SK-N-SH treated with all-trans-retinoic acid at 6 μM for 48 hours (cell line): ENCODE measurements around the gene CSGALNACT2.

Experiments used
- ATAC-seq: fragments of 200-7000 bp; cut with Tn5 transposase; 3 replicates; pipeline ENCODE4 v1.9.1; 2020; ENCODE audit warnings: mild to moderate bottlenecking, moderate library complexity
- ARNTL ChIP-seq: fragments of 450-650 bp; formaldehyde crosslinking; IDR thresholded peaks from 2 replicates; pipeline ENCODE4 v1.5.0; 2020; ENCODE audit warnings: low read depth, mild to moderate bottlenecking, moderate library complexity, borderline replicate concordance
- BACH2 ChIP-seq: fragments of 250-450 bp; sonication (Bioruptor Pico); IDR thresholded peaks from 2 replicates; pipeline ENCODE4 v1.9.0; 2021; ENCODE audit warnings: mild to moderate bottlenecking, borderline replicate concordance
- ESRRG ChIP-seq: fragments of 250-450 bp; sonication (Bioruptor Pico); IDR thresholded peaks from 2 replicates; pipeline ENCODE4 v1.6.1; 2021; ENCODE audit warnings: mild to moderate bottlenecking
- ISL1 ChIP-seq: fragments of 250-450 bp; sonication (Bioruptor Pico); IDR thresholded peaks from 2 replicates; pipeline ENCODE4 v2.1.2; 2022; ENCODE audit warnings: mild to moderate bottlenecking, moderate library complexity
- OSR1 ChIP-seq: fragments of 250-450 bp; sonication (Bioruptor Pico); IDR thresholded peaks from 2 replicates; pipeline ENCODE4 v1.8.0; 2022; ENCODE audit warnings: moderate library complexity, mild to moderate bottlenecking, inconsistent platforms
- RARB ChIP-seq: fragments of 250-450 bp; sonication (Bioruptor Pico); IDR thresholded peaks from 2 replicates; pipeline ENCODE4 v1.8.0; 2021; ENCODE audit warnings: mild to moderate bottlenecking, moderate library complexity
- SNAI2 ChIP-seq: fragments of 250-450 bp; sonication (Bioruptor Pico); IDR thresholded peaks from 2 replicates; pipeline ENCODE4 v1.5.0; 2020; ENCODE audit warnings: mild to moderate bottlenecking, moderate library complexity
- TCF4 ChIP-seq: fragments of 250-450 bp; sonication (Bioruptor Pico); IDR thresholded peaks from 2 replicates; pipeline ENCODE4 v1.8.0; 2021; ENCODE audit warnings: mild to moderate bottlenecking, moderate library complexity, borderline replicate concordance
- ZC3H10 ChIP-seq: fragments of 250-450 bp; sonication (Bioruptor Pico); IDR thresholded peaks from 2 replicates; pipeline ENCODE4 v1.5.1; 2021; ENCODE audit warnings: mild to moderate bottlenecking, moderate library complexity
- ZFP3 ChIP-seq: fragments of 250-450 bp; sonication (Bioruptor Pico); IDR thresholded peaks from 2 replicates; pipeline ENCODE4 v1.5.0; 2020; ENCODE audit warnings: mild to moderate bottlenecking, moderate library complexity
- ZNF565 ChIP-seq: fragments of 450-650 bp; formaldehyde crosslinking; conservative IDR thresholded peaks from 2 replicates; pipeline ENCODE4 v1.5.0; 2020; ENCODE audit warnings: low read depth, mild to moderate bottlenecking, moderate library complexity
- ZNF8 ChIP-seq: fragments of 450-650 bp; formaldehyde crosslinking; IDR thresholded peaks from 2 replicates; pipeline ENCODE4 v1.5.0; 2020; ENCODE audit warnings: mild to moderate bottlenecking, moderate library complexity
- TF ChIP-seq, protein P1 (sequence below): fragments of 250-450 bp; sonication (Bioruptor Pico); IDR thresholded peaks from 2 replicates; pipeline ENCODE4 v1.8.0; 2021; ENCODE audit warnings: low read depth, mild to moderate bottlenecking, moderate library complexity, borderline replicate concordance
- TF ChIP-seq, protein P2 (sequence below): fragments of 250-450 bp; sonication (Bioruptor Pico); IDR thresholded peaks from 2 replicates; pipeline ENCODE4 v1.8.0; 2020; ENCODE audit warnings: mild to moderate bottlenecking, moderate library complexity, borderline replicate concordance
- TF ChIP-seq, protein P3 (sequence below): fragments of 250-450 bp; sonication (Bioruptor Pico); IDR thresholded peaks from 2 replicates; pipeline ENCODE4 v1.5.0; 2020; ENCODE audit warnings: mild to moderate bottlenecking, moderate library complexity
- TF ChIP-seq, protein P4 (sequence below): fragments of 250-450 bp; sonication (Bioruptor Pico); IDR thresholded peaks from 2 replicates; pipeline ENCODE4 v1.5.1; 2020; ENCODE audit warnings: low read depth, mild to moderate bottlenecking, moderate library complexity
- TF ChIP-seq, protein P5 (sequence below): fragments of 250-450 bp; sonication (Bioruptor Pico); IDR thresholded peaks from 2 replicates; pipeline ENCODE4 v1.5.1; 2021; ENCODE audit warnings: mild to moderate bottlenecking, moderate library complexity

Gene CSGALNACT2

DNA sequence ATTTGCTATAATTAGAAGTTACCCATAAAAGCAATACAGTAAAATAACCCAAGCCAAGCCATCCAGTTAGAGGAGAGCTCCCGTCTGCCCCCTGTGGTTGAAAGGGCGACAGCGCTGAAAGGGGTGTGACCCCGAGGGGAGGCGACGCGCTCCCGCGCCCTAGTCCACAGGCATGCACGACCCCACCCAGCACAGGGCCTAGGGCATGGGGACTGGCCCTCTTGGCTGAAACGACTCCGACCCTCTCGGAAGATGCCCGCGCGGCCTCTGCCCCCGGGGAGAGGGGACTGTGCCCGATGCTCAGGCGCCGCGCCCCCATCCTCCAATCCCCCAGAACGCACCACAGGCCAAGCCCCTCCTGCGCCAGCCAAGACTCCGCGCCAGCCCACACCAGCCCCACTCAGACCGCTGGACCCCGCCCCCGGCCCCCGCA is 64.0 kb downstream of the CSGALNACT2 start:
- no peak for ATAC-seq
- TF ChIP-seq, protein P1, sequence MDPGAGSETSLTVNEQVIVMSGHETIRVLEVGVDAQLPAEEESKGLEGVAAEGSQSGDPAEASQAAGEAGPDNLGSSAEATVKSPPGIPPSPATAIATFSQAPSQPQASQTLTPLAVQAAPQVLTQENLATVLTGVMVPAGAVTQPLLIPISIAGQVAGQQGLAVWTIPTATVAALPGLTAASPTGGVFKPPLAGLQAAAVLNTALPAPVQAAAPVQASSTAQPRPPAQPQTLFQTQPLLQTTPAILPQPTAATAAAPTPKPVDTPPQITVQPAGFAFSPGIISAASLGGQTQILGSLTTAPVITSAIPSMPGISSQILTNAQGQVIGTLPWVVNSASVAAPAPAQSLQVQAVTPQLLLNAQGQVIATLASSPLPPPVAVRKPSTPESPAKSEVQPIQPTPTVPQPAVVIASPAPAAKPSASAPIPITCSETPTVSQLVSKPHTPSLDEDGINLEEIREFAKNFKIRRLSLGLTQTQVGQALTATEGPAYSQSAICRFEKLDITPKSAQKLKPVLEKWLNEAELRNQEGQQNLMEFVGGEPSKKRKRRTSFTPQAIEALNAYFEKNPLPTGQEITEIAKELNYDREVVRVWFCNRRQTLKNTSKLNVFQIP (CRISPR knock-in tag), result no peak
- TF ChIP-seq RARB (CRISPR knock-in tag) (no peak), TCF4 (no peak), ARNTL (CRISPR knock-in tag) (no peak), BACH2 (no peak), ESRRG (CRISPR knock-in tag) (no peak), SNAI2 (CRISPR knock-in tag) (no peak)
- TF ChIP-seq, protein P2, sequence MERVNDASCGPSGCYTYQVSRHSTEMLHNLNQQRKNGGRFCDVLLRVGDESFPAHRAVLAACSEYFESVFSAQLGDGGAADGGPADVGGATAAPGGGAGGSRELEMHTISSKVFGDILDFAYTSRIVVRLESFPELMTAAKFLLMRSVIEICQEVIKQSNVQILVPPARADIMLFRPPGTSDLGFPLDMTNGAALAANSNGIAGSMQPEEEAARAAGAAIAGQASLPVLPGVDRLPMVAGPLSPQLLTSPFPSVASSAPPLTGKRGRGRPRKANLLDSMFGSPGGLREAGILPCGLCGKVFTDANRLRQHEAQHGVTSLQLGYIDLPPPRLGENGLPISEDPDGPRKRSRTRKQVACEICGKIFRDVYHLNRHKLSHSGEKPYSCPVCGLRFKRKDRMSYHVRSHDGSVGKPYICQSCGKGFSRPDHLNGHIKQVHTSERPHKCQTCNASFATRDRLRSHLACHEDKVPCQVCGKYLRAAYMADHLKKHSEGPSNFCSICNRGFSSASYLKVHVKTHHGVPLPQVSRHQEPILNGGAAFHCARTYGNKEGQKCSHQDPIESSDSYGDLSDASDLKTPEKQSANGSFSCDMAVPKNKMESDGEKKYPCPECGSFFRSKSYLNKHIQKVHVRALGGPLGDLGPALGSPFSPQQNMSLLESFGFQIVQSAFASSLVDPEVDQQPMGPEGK (CRISPR knock-in tag), result no peak
- TF ChIP-seq, protein P3, sequence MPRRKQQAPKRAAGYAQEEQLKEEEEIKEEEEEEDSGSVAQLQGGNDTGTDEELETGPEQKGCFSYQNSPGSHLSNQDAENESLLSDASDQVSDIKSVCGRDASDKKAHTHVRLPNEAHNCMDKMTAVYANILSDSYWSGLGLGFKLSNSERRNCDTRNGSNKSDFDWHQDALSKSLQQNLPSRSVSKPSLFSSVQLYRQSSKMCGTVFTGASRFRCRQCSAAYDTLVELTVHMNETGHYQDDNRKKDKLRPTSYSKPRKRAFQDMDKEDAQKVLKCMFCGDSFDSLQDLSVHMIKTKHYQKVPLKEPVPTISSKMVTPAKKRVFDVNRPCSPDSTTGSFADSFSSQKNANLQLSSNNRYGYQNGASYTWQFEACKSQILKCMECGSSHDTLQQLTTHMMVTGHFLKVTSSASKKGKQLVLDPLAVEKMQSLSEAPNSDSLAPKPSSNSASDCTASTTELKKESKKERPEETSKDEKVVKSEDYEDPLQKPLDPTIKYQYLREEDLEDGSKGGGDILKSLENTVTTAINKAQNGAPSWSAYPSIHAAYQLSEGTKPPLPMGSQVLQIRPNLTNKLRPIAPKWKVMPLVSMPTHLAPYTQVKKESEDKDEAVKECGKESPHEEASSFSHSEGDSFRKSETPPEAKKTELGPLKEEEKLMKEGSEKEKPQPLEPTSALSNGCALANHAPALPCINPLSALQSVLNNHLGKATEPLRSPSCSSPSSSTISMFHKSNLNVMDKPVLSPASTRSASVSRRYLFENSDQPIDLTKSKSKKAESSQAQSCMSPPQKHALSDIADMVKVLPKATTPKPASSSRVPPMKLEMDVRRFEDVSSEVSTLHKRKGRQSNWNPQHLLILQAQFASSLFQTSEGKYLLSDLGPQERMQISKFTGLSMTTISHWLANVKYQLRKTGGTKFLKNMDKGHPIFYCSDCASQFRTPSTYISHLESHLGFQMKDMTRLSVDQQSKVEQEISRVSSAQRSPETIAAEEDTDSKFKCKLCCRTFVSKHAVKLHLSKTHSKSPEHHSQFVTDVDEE (CRISPR knock-in tag), result no peak

DNA sequence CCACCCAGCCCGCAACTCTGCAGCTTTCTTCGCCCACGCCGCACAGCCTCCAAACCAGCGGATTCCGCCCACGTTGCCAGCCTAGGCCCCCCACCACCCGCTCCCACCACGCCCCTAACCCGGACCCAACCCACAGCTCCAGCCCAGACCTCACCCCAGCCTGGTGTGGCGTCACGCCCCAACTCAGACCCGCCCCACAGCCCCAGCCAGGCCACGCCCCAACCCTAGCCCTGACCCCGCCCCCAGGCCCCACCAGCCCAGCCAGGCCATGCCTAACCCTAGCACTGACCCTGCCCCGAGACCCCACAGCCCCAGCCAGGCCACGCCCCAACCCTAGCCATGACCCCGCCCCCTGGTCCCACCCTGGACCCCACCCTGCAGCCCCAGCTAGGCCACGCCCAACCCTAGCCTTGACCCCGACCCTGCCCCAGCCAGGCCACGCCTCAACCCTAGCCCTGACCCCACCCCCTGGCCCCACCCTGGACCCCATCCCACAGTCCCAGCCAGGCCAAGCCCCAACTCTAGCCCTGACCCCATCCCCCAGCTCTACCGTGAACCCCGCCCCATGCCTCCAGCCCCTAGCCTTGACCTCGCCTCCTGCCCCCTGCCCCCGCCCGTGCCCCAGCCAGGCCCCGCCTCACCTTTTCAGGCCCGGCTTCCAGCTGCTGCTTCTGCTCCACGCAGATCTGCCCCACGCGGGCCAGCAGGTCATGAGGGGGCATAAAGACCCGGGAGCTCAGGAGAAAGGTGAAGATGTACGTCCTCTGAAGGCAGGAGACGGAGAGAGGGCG is 64.6 kb downstream of the CSGALNACT2 start:
- no peak for ATAC-seq
- TF ChIP-seq ZFP3 (no peak), ZC3H10 (CRISPR knock-in tag) (no peak), ISL1 (CRISPR knock-in tag) (no peak), ESRRG (CRISPR knock-in tag) (no peak), ZNF8 (CRISPR knock-in tag) (no peak), OSR1 (CRISPR knock-in tag) (no peak)
- TF ChIP-seq, protein P4, sequence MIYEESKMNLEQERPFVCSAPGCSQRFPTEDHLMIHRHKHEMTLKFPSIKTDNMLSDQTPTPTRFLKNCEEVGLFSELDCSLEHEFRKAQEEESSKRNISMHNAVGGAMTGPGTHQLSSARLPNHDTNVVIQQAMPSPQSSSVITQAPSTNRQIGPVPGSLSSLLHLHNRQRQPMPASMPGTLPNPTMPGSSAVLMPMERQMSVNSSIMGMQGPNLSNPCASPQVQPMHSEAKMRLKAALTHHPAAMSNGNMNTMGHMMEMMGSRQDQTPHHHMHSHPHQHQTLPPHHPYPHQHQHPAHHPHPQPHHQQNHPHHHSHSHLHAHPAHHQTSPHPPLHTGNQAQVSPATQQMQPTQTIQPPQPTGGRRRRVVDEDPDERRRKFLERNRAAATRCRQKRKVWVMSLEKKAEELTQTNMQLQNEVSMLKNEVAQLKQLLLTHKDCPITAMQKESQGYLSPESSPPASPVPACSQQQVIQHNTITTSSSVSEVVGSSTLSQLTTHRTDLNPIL (CRISPR knock-in tag), result no peak
- TF ChIP-seq, protein P2 (CRISPR knock-in tag), result no peak

DNA sequence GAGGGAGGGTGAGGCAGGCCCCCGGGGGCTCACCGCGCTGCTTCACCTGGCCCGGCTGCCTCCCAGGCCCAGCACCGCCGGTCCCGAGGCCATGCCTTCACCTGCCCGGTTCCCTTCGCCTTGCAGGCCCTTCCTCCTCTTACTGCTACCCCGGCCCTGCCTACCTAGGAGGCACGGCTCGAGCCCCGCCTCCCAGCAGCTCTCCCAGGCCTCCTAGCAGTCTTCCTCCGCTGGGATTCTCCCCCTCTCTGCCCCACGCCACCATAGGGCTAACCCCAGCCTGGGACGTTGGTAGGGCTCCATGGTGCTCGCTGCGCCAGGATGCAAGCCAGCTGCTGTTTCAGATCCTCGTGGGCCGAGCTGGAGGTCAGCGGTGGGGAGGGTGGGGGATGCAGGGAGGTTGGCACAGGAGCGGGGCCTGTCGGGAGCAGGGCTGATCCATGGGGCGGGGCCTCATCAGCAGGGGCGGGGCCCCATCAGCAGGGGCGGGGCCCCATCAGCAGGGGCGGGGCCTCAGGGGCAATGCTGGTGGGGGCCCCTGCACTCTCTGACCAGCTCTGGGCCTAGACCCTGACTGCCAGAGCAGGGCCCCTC is 65.3 kb downstream of the CSGALNACT2 start:
- no peak for ATAC-seq
- no peak for TF ChIP-seq OSR1 (CRISPR knock-in tag)
- no peak for TF ChIP-seq ZC3H10 (CRISPR knock-in tag)
- TF ChIP-seq, protein P5, sequence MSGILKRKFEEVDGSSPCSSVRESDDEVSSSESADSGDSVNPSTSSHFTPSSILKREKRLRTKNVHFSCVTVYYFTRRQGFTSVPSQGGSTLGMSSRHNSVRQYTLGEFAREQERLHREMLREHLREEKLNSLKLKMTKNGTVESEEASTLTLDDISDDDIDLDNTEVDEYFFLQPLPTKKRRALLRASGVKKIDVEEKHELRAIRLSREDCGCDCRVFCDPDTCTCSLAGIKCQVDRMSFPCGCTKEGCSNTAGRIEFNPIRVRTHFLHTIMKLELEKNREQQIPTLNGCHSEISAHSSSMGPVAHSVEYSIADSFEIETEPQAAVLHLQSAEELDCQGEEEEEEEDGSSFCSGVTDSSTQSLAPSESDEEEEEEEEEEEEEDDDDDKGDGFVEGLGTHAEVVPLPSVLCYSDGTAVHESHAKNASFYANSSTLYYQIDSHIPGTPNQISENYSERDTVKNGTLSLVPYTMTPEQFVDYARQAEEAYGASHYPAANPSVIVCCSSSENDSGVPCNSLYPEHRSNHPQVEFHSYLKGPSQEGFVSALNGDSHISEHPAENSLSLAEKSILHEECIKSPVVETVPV (CRISPR knock-in tag), result no peak
- TF ChIP-seq ZNF565 (CRISPR knock-in tag), result no peak
